ENCODE data around the gene BORCS6.

- TF ChIP-seq, protein P1, sequence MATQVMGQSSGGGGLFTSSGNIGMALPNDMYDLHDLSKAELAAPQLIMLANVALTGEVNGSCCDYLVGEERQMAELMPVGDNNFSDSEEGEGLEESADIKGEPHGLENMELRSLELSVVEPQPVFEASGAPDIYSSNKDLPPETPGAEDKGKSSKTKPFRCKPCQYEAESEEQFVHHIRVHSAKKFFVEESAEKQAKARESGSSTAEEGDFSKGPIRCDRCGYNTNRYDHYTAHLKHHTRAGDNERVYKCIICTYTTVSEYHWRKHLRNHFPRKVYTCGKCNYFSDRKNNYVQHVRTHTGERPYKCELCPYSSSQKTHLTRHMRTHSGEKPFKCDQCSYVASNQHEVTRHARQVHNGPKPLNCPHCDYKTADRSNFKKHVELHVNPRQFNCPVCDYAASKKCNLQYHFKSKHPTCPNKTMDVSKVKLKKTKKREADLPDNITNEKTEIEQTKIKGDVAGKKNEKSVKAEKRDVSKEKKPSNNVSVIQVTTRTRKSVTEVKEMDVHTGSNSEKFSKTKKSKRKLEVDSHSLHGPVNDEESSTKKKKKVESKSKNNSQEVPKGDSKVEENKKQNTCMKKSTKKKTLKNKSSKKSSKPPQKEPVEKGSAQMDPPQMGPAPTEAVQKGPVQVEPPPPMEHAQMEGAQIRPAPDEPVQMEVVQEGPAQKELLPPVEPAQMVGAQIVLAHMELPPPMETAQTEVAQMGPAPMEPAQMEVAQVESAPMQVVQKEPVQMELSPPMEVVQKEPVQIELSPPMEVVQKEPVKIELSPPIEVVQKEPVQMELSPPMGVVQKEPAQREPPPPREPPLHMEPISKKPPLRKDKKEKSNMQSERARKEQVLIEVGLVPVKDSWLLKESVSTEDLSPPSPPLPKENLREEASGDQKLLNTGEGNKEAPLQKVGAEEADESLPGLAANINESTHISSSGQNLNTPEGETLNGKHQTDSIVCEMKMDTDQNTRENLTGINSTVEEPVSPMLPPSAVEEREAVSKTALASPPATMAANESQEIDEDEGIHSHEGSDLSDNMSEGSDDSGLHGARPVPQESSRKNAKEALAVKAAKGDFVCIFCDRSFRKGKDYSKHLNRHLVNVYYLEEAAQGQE (IDR thresholded peaks at IDR 0.05; ENCODE audit: insufficient read depth in 1 of 2, low read depth in 2 of 2, low read length in 2 of 2), result no peak
- TF ChIP-seq FOXP2 (optimal IDR thresholded peaks at IDR 0.05; ENCODE audit: borderline replicate concordance, extremely low read depth, extremely low read length, insufficient read depth) (no peak), POLR2AphosphoS5 (IDR thresholded peaks at IDR 0.05; ENCODE audit: low read depth, low read length) (no peak)
Measured at GRCh38 chr17:8155231-8155995, 34.6 kb downstream of the BORCS6 start.

All from PFSK-1 (cell line).